IMR-90 (cell line): ENCODE data around the gene HSD17B11. TPM values are rescaled to one million over a fixed set of nuclear protein-coding genes. Genes with fewer than 3 reads are reported as not detected.

Source experiments
- ATAC-seq: fragments of 200-7000 bp; cut with Tn5 transposase; 2 replicates; pipeline ENCODE4 v1.9.1; 2020; ENCODE audit warnings: low read depth, mild to moderate bottlenecking, moderate library complexity
- BruUV-seq: library from RNA; stranded (reverse); fragments of 400-500 nt; replicated peaks from 2 replicates; lab custom pipeline; 2021; lab: Mats Ljungman, UMichigan
- CTCF ChIA-PET: fragments of 300-600 bp; formaldehyde crosslinking; extraction: SDS; loops from one replicate; lab custom pipeline; 2021; ENCODE audit warnings: antibody characterized with exemption; lab: Yijun Ruan, JAX
- POLR2A ChIA-PET: fragments of 300-600 bp; sonication (Branson Sonifier 250); formaldehyde crosslinking; loops from one replicate; lab custom pipeline; 2022; ENCODE audit warnings: antibody characterized with exemption; ENCODE audit not compliant: unreplicated experiment; lab: Charles Lee
- DNase-seq: peaks from one replicate; pipeline ENCODE4 v3.0.0; 2013
- H2AFZ ChIP-seq: replicated peaks from 2 replicates; pipeline ENCODE3; 2013; ENCODE audit warnings: low read length, mild to moderate bottlenecking; ENCODE audit not compliant: poor library complexity
- H2AK5ac ChIP-seq: 2 replicates; pipeline ENCODE4 v1.6.1; 2013; ENCODE audit warnings: low read depth, low read length, inconsistent platforms
- H2AK9ac ChIP-seq: replicated peaks from 2 replicates; pipeline ENCODE3; 2013; ENCODE audit warnings: mild to moderate bottlenecking, low read depth, low read length, moderate library complexity; ENCODE audit not compliant: poor library complexity
- H2BK120ac ChIP-seq: 2 replicates; pipeline ENCODE4 v1.6.1; 2013; ENCODE audit warnings: low read depth, low read length, inconsistent platforms
- H2BK15ac ChIP-seq: 3 replicates; pipeline ENCODE4 v1.6.1; 2013; ENCODE audit warnings: low read depth, low read length, inconsistent platforms
- H2BK20ac ChIP-seq: 2 replicates; pipeline ENCODE4 v1.6.1; 2013; ENCODE audit warnings: low read depth, mild to moderate bottlenecking, inconsistent platforms, low read length, moderate library complexity
- H2BK5ac ChIP-seq: 2 replicates; pipeline ENCODE4 v1.6.1; 2013; ENCODE audit warnings: mild to moderate bottlenecking, low read depth, low read length, inconsistent platforms; ENCODE audit not compliant: poor library complexity, severe bottlenecking
- H3K14ac ChIP-seq: replicated peaks from 2 replicates; pipeline ENCODE4 v1.6.1; 2013; ENCODE audit warnings: low read depth, low read length, inconsistent platforms
- H3K18ac ChIP-seq: 2 replicates; pipeline ENCODE4 v1.6.1; 2013; ENCODE audit warnings: low read depth, low read length, control low read depth
- H3K23ac ChIP-seq: 2 replicates; pipeline ENCODE4 v1.6.1; 2013; ENCODE audit warnings: low read depth, low read length, inconsistent platforms
- H3K27ac ChIP-seq: 2 replicates; pipeline ENCODE4 v1.5.1; 2013; ENCODE audit warnings: mild to moderate bottlenecking, control low read depth, low read length; ENCODE audit not compliant: insufficient read depth
- H3K27me3 ChIP-seq: 2 replicates; pipeline ENCODE4 v1.6.1; 2013; ENCODE audit warnings: low read length; ENCODE audit not compliant: control insufficient read depth, insufficient read depth
- H3K36me3 ChIP-seq: 2 replicates; pipeline ENCODE4 v1.6.1; 2013; ENCODE audit warnings: low read length, mixed read lengths; ENCODE audit not compliant: control insufficient read depth, insufficient read depth
- H3K4ac ChIP-seq: 2 replicates; pipeline ENCODE4 v1.6.1; 2013; ENCODE audit warnings: low read depth, low read length, inconsistent platforms
- H3K4me1 ChIP-seq: 2 replicates; pipeline ENCODE4 v1.6.1; 2013; ENCODE audit warnings: low read length, mixed read lengths; ENCODE audit not compliant: control insufficient read depth, insufficient read depth
- H3K4me2 ChIP-seq: 2 replicates; pipeline ENCODE4 v1.6.1; 2013; ENCODE audit warnings: low read depth, mild to moderate bottlenecking, control low read depth, low read length, moderate library complexity
- H3K4me3 ChIP-seq: 2 replicates; pipeline ENCODE4 v1.5.1; 2013; ENCODE audit warnings: low read depth, mild to moderate bottlenecking, control low read depth, low read length, moderate library complexity; ENCODE audit not compliant: insufficient read depth
- H3K56ac ChIP-seq: 2 replicates; pipeline ENCODE4 v1.6.1; 2013; ENCODE audit warnings: low read length, inconsistent platforms; ENCODE audit not compliant: insufficient read depth; ENCODE audit errors: extremely low read depth
- H3K79me1 ChIP-seq, 2 experiments: 2 replicates each; pipeline ENCODE4 v1.6.1; 2013; ENCODE audit warnings: low read length in 2 of 2, inconsistent platforms in 1 of 2, low read depth in 1 of 2
- H3K9ac ChIP-seq: 2 replicates; pipeline ENCODE4 v1.6.1; 2013; ENCODE audit warnings: low read depth, low read length, control low read depth
- H3K9me1 ChIP-seq: 2 replicates; pipeline ENCODE4 v1.6.1; 2013; ENCODE audit warnings: low read length, inconsistent platforms; ENCODE audit not compliant: insufficient read depth
- H3K9me3 ChIP-seq: 2 replicates; pipeline ENCODE4 v1.6.1; 2013; ENCODE audit warnings: low read length; ENCODE audit not compliant: control insufficient read depth, insufficient read depth
- H4K20me1 ChIP-seq: 2 replicates; pipeline ENCODE4 v1.6.1; 2013; ENCODE audit warnings: low read length, inconsistent platforms; ENCODE audit not compliant: insufficient read depth
- H4K5ac ChIP-seq: 2 replicates; pipeline ENCODE4 v1.6.1; 2013; ENCODE audit warnings: mild to moderate bottlenecking, low read depth, low read length, control low read depth
- H4K8ac ChIP-seq, 2 experiments: 2 replicates each; pipeline ENCODE4 v1.6.1; 2013; ENCODE audit warnings: low read depth in 2 of 2, low read length in 2 of 2, control low read depth in 1 of 2, inconsistent platforms in 1 of 2
- H4K91ac ChIP-seq: 2 replicates; pipeline ENCODE4 v1.6.1; 2013; ENCODE audit warnings: low read depth, low read length, inconsistent platforms; ENCODE audit not compliant: insufficient read depth
- BHLHE40 ChIP-seq: fragments of 150-350 bp; IDR thresholded peaks from 2 replicates; pipeline ENCODE4 v1.6.1; 2016; ENCODE audit warnings: mild to moderate bottlenecking, low read depth, low read length
- CHD1 ChIP-seq: IDR thresholded peaks from 2 replicates; pipeline ENCODE4 v1.6.1; 2012; ENCODE audit warnings: low read depth, low read length, improper control_type of control experiment
- CTCF ChIP-seq: conservative IDR thresholded peaks from 2 replicates; pipeline ENCODE4 v1.5.1; 2012; ENCODE audit warnings: mild to moderate bottlenecking, low read depth, low read length, improper control_type of control experiment
- ELK1 ChIP-seq: fragments of 150-350 bp; IDR thresholded peaks from 2 replicates; pipeline ENCODE4 v1.6.1; 2016; ENCODE audit warnings: low read depth, mild to moderate bottlenecking, low read length, moderate library complexity, borderline replicate concordance
- FOS ChIP-seq: fragments of 150-350 bp; IDR thresholded peaks from 2 replicates; pipeline ENCODE4 v1.6.1; 2016; ENCODE audit warnings: low read depth, low read length
- MAZ ChIP-seq: IDR thresholded peaks from 2 replicates; pipeline ENCODE4 v1.6.1; 2012; ENCODE audit warnings: low read depth, mild to moderate bottlenecking, low read length, improper control_type of control experiment, moderate library complexity, borderline replicate concordance
- MXI1 ChIP-seq: IDR thresholded peaks from 2 replicates; pipeline ENCODE4 v1.6.1; 2012; ENCODE audit warnings: low read depth, mild to moderate bottlenecking, low read length, moderate library complexity, borderline replicate concordance
- POLR2A ChIP-seq: IDR thresholded peaks from 2 replicates; pipeline ENCODE4 v1.6.1; 2012; ENCODE audit warnings: mild to moderate bottlenecking, low read depth, low read length
- RAD21 ChIP-seq: IDR thresholded peaks from 2 replicates; pipeline ENCODE4 v1.6.1; 2012; ENCODE audit warnings: low read length, improper control_type of control experiment
- RCOR1 ChIP-seq: IDR thresholded peaks from 2 replicates; pipeline ENCODE4 v1.6.1; 2012; ENCODE audit warnings: mild to moderate bottlenecking, low read length, improper control_type of control experiment; ENCODE audit not compliant: insufficient replicate concordance
- RFX5 ChIP-seq: IDR thresholded peaks from 2 replicates; pipeline ENCODE4 v1.8.0; 2012; ENCODE audit warnings: low read depth, mild to moderate bottlenecking, low read length, moderate library complexity
- SMC3 ChIP-seq: fragments of 150-350 bp; IDR thresholded peaks from 2 replicates; pipeline ENCODE4 v1.6.1; 2016; ENCODE audit warnings: low read depth, mild to moderate bottlenecking, antibody characterized with exemption, low read length, moderate library complexity
- dilution Hi-C: fragments of 300-500 bp; cut with HindIII; formaldehyde crosslinking; loops from one replicate; pipeline ENCODE4 v1.14.3; 2018; ENCODE audit warnings: low sequenced_read_pairs; ENCODE audit not compliant: unreplicated experiment
- in situ Hi-C: fragments of 300-500 bp; cut with MboI; formaldehyde crosslinking; loops from 3 replicates; pipeline ENCODE4 v1.14.3; 2019; ENCODE audit warnings: low sequenced_read_pairs, inconsistent platforms, mixed read lengths
- intact Hi-C: fragments of 100-400 bp; cut with micrococcal nuclease; formaldehyde crosslinking; loops from 2 replicates; pipeline ENCODE4 v1.10.0; 2022
- polyA plus RNA-seq, 3 experiments: library from polyadenylated mRNA; depleted of rRNA; stranded (reverse); fragments of >200 nt; gene quantifications; 2 replicates each; pipeline ENCODE4 v1.2.3, GENCODE V29; 2012; ENCODE audit warnings: low replicate concordance in 1 of 3
- total RNA-seq: library from RNA; depleted of rRNA; stranded (reverse); fragments of >200 nt; gene quantifications from 2 replicates; pipeline ENCODE4 v1.2.3, GENCODE V29; 2012
- TF ChIP-seq, protein P1 (sequence below): fragments of 150-350 bp; IDR thresholded peaks from 2 replicates; pipeline ENCODE4 v1.6.1; 2017; ENCODE audit warnings: mild to moderate bottlenecking, antibody characterized with exemption, low read length, low read depth

The HSD17B11 gene
- total and polyA plus RNA-seq, 2 of the 4 experiments (the other 2 are of a cell fraction): 11.3 to 12.0 TPM

DNA sequence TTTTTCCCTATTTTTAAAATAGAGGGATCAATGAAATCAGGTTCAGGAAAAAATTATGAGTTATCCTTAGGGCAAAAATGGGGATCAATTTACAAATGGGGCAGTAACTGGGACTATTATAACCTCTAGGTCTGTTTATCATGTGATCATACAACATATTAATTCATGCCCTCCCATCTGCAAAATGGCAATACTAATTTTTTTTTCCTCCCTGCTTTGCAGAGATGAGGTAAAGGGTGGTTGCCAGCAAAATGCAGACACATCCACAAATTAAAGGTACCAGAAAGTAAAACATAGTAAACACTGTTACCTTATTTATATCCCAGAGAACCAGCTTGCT is 467 bp downstream of the HSD17B11 start:
- Histone ChIP-seq H3K56ac (peak overlapping the region; percentile 97), H3K9ac (peak overlapping the region; percentile 92), H3K9me1 (no peaks in the 10 kb centered on the region), H2AK9ac (no peak overlapping the region), H3K4me3 (peak overlapping the region; percentile 66), H4K5ac (peak overlapping the region; percentile 66; the same call in 1 of the 2 replicates), H4K8ac (peak overlapping the region; percentile 45 to 67; a peak in 2 of 4 replicates), H3K36me3 (peaks cover 4% of the 10 kb centered on the region; the same call in 1 of the 2 replicates), H4K91ac (peak overlapping the region; percentile 78; the same call in 1 of the 2 replicates), H3K18ac (peak overlapping the region; percentile 74; the same call in 1 of the 2 replicates), H3K27me3 (no peaks in the 10 kb centered on the region), H4K20me1 (no peaks in the 10 kb centered on the region), H3K79me1 (peaks cover 12 to 41% of the 10 kb centered on the region in 2 experiments; a peak in 2 of 4 replicates), H2AFZ (peak overlapping the region; percentile 92), H3K14ac (peak overlapping the region; percentile 90), H2BK5ac (peak overlapping the region; percentile 77), H3K27ac (peak overlapping the region; percentile 81), H2BK20ac (no peak overlapping the region), H2BK15ac (peak overlapping the region; percentile 22; the same call in 1 of the 3 replicates), H2BK120ac (peak overlapping the region; percentile 80; the same call in 1 of the 2 replicates), H3K4me2 (peak overlapping the region; percentile 65), H3K23ac (peak overlapping the region; percentile 94), H3K4ac (peak overlapping the region; percentile 80), H2AK5ac (no peak overlapping the region), H3K9me3 (peaks cover 2% of the 10 kb centered on the region; the same call in 1 of the 2 replicates), H3K4me1 (0 out of 2 replicates have a peak, but pooled peaks cover 2% of the 10 kb centered on the region)
- DNase-seq: no peak
- in situ Hi-C loops (no loop called here), dilution Hi-C loops (no loop called here), intact Hi-C loops (loop anchor here (2.0 kb wide), 2 partner anchors 16 to 32 kb away; partner anchors contain the start of gene NUDT9)
- TF ChIP-seq SMC3 (no peak), MXI1 (no peak), RAD21 (no peak), POLR2A (no peak), MAZ (no peak), CHD1 (no peak), ELK1 (no peak), FOS (no peak), CTCF (no peak), RFX5 (no peak), RCOR1 (no peak), BHLHE40 (no peak)
- TF ChIP-seq, protein P1, sequence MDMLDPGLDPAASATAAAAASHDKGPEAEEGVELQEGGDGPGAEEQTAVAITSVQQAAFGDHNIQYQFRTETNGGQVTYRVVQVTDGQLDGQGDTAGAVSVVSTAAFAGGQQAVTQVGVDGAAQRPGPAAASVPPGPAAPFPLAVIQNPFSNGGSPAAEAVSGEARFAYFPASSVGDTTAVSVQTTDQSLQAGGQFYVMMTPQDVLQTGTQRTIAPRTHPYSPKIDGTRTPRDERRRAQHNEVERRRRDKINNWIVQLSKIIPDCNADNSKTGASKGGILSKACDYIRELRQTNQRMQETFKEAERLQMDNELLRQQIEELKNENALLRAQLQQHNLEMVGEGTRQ: no peak
- no peak for ATAC-seq
- no TSS peak for BruUV-seq
- ChIA-PET POLR2A (interaction anchor here (0.5 to 1.6 kb wide), 4 partner anchors 8 to 896 kb away, joined by 3 to 9 read pairs (median 6); partner anchors contain the start of gene NUDT9), CTCF (interaction anchor here (0.6 to 1.6 kb wide), 6 partner anchors 8 to 75 kb away, joined by 3 to 6 read pairs (median 3); no protein-coding TSS in a partner anchor)
